AG04449 (cell line): ENCODE results near the gene GRIA3.
"Not testable (repeated sequence)": the region's sequence is repeated elsewhere in the genome, so short reads cannot be mapped to it uniquely, and the experiment has no call there.

Experiments
- CTCF ChIA-PET: fragments of 350-600 bp; formaldehyde crosslinking; extraction: SDS; loops from one replicate; lab custom pipeline; 2021; ENCODE audit warnings: antibody characterized with exemption; lab: Yijun Ruan, JAX
- POLR2A ChIA-PET: fragments of 400-600, 350-600 bp; formaldehyde crosslinking; extraction: SDS; loops from one replicate; lab custom pipeline; 2020; ENCODE audit warnings: antibody characterized with exemption, inconsistent platforms; lab: Yijun Ruan, JAX
- DNase-seq: peaks from one replicate; pipeline ENCODE4 v3.0.0-alpha.2; 2010; ENCODE audit warnings: low read depth, low spot score
- H3K4me3 ChIP-seq: 2 replicates; pipeline ENCODE4 v1.5.1; 2011; ENCODE audit warnings: low read depth, mild to moderate bottlenecking, control low read depth, low read length
- CTCF ChIP-seq: IDR thresholded peaks from one replicate; pipeline ENCODE4 v1.5.1; 2011; ENCODE audit warnings: mild to moderate bottlenecking, moderate library complexity, low read length, control low read depth, inconsistent platforms; ENCODE audit not compliant: insufficient read depth; ENCODE audit errors: missing control alignments

GRIA3 gene

DNA sequence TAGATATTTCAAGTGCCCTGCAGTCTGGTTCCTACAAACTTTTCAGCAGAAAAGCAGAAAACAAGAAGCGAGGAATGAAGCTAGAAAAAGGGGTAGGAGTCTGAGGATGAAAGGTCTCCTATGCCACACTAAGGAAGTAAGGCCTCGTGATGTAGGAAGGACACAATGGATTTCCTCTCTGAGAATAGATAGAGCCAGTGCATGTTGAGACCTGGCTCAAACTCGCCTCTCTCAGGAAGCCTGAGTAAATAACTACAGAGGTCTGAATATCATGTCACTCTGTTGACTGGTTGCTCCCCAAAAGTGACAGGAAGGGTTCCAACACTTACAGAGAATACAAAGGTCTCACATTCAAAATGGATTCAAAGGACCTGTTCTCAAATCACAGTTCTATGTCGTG, 93.3 kb downstream of the GRIA3 start:
- TF ChIP-seq CTCF = no peak
- H3K4me3 ChIP-seq = no peak overlapping the region
- DNase-seq = no peak
- POLR2A ChIA-PET = no interaction called here
- CTCF ChIA-PET = no interaction called here

DNA sequence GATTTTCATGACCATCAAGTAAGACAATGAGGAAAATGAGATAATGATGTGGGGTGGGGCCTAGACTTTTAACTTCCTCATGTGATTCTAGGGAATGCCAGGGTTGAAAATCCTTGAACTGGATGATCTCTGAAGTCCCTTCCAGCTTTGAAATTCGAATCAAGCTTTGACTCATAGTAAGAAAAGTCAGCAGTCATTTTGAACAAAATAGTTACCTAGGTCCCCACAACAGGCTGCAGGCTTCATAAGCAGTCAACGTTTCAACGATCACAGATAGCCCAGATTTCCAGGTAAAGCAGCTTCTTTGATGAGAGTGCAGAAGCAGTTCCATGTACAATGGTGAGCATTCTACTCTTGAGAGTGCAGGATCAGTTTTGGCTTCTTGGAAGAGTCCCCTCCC, 93.7 kb downstream of the GRIA3 start:
- H3K4me3 ChIP-seq = no peak overlapping the region
- ChIA-PET CTCF (no interaction called here), POLR2A (no interaction called here)
- TF ChIP-seq CTCF = no peak
- DNase-seq = no peak

- H3K4me3 ChIP-seq = no peak overlapping the region
- ChIA-PET CTCF (no interaction called here), POLR2A (no interaction called here)
- TF ChIP-seq CTCF = no peak
- DNase-seq = no peak
These were observed 98.2 kb downstream of the GRIA3 start for GRCh38 chrX:123282241-123282640.

- H3K4me3 ChIP-seq, DNase-seq, CTCF ChIA-PET, POLR2A ChIA-PET: not testable (repeated sequence)
These were observed 99.3 kb downstream of the GRIA3 start for GRCh38 chrX:123283407-123283806.

DNA sequence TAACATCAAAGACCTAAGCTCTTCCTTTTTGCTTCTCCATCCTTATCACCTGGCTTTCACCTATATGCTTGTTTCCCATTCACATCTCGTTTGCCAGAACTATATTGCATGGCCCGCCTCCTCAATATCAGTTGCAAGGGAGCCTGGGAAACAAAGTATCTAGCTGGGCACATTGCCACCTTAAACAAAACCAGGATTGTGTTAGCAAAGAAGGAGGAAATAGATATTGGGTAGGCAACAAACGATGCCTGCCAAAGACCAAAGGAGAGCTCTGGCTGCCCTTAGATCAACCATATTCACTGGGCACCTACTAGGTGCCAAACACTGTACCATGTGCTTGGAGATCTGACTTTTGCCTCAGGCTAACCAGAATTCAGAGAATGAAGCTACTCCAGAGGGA, 107.5 kb downstream of the GRIA3 start:
- CTCF ChIA-PET = no interaction called here
- no peak overlapping the region for H3K4me3 ChIP-seq
- POLR2A ChIA-PET = no interaction called here
- TF ChIP-seq CTCF = no peak
- DNase-seq = no peak

DNA sequence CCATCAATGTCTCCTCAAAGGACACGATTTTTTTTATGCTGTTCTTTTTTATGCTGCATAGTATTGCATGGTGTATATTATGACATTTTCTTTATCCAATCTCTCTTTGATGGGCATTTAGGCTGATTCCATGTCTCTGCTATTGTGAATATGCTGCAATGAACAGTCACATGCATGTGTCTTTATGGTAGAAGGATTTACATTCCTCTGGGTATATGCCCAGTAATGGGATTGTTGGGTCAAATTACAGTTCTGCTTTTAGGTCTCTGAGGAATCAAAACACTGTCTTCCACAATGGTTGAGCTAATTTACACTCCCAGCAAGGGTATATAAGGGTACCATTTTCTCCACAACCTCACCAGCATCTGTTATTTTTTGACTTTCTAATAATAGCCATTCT, 113.9 kb downstream of the GRIA3 start:
- ChIA-PET POLR2A (no interaction called here), CTCF (no interaction called here)
- DNase-seq = peak; percentile 4
- no peak overlapping the region for H3K4me3 ChIP-seq
- TF ChIP-seq CTCF = no peak

- ChIA-PET POLR2A (no interaction called here), CTCF (no interaction called here)
- H3K4me3 ChIP-seq = no peak overlapping the region
- TF ChIP-seq CTCF = no peak
- DNase-seq = no peak
These were observed 119.4 kb downstream of the GRIA3 start for GRCh38 chrX:123303429-123303828.
